Iris pigment epithelial cell (primary cell): ENCODE measurements around the gene CNKSR1.

Source experiments
- DNase-seq: peaks from one replicate; pipeline ENCODE4 v3.0.0-alpha.2; 2011; ENCODE audit warnings: low read depth

CNKSR1 gene

DNA sequence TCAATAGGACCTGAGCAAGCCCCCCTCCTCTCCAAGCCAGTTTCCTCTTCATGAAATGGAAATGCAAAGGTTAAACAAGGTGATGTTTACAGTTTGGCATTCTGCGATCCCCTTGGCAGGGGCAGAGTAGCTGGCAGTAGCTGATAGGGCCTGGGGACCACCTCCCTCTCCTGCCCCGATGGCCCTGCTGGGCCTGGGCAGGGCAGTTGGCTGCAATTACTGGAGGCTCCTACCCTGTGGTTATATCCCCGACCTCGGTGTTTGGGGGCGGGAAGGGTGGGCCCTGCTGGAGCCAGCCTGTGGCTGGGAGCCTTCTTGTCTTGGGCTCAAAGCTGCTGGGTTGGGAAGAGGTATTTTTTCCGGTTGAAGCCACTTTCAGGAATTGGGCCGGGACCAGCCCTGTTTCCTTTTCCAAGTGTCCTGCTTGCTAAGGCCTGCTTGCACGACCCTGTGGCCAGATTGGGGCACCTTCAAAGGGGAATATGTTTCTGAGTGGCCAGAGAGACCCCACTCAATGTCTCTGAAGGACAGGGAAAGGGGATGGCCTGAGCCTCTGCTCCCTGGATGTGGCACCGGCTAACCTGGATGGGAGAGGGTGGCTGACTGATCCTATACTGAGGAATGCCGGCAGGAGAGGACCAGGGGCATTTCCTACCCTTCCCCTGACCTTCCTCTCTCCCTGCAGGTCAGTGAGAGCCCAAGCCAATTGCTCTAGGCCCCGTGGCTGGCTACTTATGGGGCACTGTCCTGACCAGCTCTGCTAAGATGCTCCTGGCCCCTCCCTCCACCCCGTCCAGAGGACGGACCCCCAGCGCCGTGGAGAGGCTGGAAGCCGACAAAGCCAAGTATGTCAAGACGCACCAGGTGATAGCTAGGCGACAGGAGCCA is 16.5 kb upstream of the CNKSR1 start:
- no peak for DNase-seq

DNA sequence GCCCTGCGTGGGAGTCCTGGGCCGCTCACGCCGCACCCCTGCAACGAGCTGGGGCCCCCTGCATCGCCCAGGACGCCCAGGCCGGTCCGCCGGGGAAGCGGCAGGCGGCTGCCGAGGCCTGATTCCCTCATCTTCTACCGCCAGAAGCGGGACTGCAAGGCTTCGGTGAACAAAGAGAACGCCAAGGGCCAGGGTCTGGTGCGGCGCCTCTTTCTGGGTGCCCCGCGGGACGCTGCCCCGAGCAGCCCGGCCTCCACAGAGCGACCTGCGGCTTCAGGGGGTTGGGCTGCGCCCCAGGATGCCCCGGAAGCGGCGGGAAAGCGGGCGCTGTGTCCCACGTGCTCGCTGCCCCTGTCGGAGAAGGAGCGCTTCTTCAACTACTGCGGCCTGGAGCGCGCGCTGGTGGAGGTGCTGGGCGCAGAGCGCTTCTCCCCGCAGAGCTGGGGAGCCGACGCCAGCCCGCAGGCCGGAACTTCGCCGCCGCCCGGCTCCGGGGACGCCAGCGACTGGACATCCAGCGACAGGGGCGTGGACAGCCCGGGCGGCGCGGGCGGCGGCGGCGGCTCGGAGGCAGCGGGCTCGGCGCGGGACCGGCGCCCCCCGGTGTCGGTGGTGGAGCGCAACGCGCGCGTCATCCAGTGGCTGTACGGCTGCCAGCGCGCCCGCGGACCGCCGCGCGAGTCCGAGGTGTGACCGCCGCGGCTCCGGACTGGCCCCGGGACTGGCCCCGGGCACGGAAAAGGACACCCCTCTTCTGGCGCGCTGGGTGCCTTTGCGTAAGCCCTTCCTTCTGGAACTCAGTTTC is 15.7 kb upstream of the CNKSR1 start:
- DNase-seq: peak; percentile 60

DNA sequence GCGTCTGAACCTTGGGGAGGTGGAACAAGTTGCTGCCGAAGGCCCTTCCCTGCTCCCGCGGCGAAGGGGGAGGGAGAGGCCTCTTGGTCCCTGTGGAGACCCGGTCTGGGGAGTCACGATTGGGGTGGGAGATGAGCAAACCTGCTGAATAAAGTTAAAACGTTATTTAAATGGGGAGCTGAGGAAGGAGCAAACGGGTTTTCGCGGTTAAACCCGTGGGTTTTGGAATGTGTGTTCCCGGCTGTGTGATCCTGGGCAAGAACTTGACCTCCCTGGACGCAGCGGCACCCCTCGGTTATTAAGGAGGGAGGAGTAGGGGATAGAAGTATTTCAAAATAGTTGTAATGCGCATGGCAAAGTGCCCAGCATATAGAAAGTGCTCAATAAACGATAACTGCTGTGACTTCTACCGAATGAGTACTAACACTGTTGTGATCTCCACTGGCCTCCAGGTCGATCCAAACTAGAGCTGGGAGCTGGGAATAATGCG is 15.0 kb upstream of the CNKSR1 start:
- no peak for DNase-seq

DNA sequence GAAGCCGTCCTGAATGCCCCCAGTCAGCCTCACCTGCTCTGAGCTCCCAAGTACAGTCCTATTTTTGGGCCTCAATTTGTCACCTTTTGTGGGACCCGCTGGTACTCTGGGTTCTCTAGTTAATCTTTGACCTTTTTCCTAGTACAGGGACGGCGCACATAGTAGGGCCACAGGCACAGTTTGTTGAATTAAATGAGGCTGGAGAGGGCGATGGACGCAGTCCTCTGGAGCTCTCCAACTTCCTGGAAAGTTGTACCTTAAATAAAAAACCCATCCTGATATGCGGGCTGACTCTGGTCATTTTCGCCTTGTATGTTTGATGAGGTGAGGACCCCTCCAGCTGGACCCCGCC is 13.6 kb upstream of the CNKSR1 start:
- no peak for DNase-seq

DNA sequence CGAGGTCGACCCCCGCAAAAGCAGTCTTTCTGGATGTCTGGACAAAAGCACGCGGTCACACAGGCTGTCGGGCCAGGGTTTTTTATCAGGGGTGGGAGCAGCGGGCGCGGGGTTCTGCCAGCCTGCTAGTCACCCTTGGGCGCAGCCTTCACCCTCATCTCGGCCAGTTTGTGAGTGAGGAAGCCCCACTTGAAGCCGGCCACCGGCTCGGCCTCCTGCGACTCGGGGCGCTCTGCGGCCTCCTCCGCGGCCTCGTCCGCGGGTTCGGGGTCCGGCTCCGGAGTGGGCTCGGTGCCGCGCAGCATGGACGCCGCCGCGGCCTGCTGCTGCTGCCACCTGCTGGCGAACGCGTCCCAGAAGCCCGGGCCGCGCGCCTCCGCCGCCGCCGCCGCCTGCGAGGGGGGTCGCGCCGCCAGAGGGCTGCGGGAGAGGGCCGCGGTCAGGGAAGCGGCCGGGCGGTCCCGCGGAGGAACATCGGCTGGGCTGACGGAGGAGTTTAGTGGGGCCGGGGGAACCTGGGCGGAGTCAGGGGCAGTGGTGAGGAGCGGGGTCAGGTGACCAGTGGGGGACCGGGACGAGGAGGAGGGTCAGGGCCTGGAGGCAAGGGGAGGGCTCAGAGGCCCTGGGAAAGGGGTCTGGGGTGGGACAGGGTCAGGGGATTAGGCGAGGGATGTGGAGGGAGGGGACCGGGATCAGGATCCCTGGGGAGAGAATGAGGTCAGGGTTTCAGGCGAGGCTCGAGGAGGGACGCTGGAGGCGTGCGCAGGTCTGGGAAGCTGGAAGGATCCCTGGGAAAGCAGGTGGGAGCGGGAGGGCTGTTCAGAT is 13.0 kb upstream of the CNKSR1 start:
- DNase-seq: no peak

DNA sequence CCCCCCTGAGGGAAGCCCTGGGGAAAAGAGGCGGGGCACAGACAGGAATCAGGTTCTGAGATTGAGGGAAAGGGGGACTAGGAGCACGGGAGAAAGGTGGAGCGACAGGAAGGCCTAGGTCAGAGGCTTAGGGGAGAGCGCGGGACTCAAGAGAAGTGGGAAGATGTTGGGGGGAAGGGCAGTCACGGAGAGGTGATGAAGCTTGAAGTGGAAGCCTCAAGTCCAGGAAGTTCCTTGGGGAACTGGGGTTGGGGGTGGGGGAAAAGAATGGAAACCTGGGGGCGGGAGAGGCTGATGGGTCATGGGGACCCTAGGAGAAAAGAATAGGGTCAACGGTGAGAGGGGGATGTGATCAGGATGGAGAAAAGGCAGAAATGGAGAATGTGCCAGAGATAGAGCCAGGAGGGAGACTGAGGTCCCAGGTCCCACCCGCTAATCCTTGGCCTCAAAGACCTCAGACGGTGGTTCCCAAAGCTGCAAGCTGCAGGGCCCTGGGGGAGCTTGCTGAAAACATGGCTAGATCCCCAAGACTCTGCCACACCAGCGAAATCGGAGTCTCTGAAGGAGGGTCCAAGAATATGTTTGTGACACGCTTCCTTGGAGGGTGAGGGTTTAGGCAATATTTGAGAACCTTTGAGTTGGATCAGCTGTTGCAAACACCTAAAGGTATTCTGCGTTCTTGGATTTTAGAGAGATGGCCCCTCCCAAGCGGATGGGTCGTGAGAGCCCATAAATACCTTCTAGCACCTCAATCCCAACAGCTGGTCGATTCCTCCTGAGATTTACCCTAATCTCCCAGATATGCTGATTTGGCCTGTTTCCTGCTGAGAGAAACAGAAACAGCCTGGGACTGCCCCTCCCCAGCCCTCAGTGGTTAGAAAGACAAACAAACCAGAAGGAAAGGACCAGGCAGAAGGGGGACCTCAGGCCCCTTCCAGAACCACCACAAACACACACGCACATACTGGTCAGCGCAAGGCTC is 12.1 kb upstream of the CNKSR1 start:
- DNase-seq: no peak

DNA sequence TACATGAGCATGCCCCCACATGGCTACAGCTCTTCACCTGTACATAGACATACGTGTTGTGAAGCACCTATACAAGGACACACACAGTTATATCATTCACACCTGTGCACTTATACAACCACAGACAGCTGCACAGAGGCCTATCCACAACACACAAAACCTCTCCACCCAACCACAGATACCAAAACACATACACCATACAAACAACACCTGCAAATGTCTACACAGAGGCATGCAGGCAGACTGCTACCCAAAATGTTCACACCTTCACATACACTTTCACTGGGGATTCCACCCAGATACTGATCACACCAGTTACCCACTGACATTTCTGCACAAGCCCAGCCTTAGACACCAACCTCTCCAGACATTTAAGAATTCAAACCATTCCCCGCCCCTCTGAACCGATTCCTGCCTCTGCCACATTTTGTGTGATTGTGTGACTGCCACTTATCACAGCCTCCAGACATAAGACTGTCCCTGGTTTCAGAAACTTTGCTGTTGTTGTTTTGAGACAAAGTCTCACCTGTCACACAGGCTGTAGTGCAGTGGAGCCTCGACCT is 10.5 kb upstream of the CNKSR1 start:
- DNase-seq: no peak

DNA sequence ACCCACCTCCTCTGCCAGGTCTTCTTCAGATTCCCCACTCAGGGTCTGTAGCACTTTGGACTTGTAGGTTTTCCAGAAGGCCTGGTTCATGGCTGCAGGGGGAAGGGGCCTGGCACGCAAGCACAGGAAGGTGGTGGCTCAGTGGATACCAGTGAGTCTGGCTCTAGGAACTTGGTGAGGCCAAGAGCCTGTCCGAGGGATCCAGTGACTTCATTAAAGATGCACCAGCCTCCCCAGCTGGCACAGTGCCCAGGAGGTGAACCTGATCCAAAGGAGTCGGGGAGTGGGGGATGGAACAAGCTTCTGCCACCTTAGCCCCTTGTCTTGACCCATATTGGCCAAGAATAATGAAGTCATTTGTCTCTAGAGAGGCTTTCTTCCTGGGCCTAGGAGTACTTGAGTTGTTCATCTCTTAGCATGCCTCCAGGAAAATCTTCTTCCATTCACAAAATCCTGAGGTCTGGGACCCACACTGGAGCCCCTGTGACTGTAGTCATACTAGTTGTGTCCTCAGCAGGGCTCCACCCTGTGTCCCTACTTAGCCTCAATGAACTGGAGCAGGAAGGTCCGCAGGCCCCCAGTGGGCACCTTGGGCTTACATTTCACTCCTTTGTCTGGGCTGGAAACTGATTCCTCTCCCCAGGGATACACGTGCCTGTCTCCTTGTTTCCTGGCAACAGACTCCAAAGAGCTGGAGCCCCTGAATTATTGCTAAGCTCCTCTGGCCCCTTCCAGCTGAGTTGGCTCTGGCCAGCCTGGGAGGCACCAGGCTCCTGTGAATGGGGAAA is 8.7 kb upstream of the CNKSR1 start, which contains the start of gene C1orf232:
Gene C1orf232 (minus strand): TSS at position 554 of the 788 bp plus-strand sequence. CDS start 464 bp downstream, at position 90.
- no peak for DNase-seq

DNA sequence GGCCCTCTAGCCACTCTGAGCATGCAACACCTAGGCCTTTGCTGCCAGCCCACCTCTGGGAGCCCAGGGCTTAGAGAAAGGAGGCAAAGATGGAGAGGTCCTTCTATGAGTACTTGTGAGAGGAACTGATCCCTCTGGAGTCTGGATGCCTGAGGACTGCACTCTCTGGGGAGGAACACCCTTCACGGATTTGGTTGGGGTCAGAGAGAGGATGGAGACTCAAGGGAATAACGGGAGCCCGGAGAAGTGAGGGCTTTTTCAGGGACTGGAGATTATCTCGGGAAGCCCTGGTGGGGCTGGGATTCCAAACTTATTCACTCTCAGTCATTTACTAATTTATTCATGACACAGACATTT is 8.1 kb upstream of the CNKSR1 start:
- no peak for DNase-seq

DNA sequence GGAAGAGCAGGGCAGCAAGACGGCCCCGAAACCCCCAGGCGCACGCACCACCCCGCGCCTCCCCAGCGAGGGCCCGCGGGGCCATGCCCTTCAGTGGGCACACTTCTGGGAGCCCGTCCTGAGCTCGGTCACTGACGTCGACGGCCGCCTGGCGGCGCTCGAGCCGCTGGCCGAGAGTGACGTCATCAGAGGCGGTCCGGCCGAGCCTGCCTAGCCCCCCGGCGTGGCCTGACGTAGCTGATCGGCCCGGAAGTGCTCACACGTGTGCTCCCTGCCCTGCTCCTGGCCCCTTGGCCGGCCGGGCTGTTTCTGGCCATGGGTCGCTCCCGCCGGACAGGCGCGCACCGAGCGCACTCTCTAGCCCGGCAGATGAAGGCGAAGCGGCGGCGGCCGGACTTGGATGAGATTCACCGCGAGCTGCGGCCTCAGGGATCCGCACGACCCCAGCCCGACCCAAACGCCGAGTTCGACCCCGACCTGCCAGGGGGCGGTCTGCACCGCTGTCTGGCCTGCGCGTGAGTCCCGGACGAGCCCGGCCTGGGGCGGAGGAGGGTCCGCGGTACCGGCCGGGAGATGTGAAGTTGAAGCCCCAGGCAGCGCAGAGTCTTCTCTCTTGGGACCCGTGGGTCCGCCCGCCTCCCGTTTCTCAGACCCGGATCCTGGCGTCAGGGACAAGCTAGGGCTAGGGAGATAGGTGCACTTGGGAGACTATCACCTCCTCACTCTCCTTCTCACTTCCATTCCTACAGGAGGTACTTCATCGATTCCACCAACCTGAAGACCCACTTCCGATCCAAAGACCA is 7.4 kb upstream of the CNKSR1 start, which contains the start of gene ZNF593:
Gene ZNF593 (plus strand): TSS at position 240 of the 803 bp plus-strand sequence. CDS start 76 bp downstream, at position 316.
- DNase-seq: peak; percentile 88

DNA sequence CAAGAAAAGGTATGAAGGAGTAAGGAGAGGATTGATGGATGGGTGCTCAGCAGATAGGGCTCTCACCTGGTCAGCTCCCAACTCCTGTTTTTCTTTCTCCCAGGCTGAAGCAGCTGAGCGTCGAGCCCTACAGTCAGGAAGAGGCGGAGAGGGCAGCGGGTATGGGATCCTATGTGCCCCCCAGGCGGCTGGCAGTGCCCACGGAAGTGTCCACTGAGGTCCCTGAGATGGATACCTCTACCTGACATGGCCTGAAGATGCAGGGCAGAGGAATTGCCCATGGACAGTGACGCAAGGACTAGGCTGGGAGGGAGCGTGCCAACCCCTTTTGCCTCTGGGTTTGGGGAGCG is 6.8 kb upstream of the CNKSR1 start:
- no peak for DNase-seq

DNA sequence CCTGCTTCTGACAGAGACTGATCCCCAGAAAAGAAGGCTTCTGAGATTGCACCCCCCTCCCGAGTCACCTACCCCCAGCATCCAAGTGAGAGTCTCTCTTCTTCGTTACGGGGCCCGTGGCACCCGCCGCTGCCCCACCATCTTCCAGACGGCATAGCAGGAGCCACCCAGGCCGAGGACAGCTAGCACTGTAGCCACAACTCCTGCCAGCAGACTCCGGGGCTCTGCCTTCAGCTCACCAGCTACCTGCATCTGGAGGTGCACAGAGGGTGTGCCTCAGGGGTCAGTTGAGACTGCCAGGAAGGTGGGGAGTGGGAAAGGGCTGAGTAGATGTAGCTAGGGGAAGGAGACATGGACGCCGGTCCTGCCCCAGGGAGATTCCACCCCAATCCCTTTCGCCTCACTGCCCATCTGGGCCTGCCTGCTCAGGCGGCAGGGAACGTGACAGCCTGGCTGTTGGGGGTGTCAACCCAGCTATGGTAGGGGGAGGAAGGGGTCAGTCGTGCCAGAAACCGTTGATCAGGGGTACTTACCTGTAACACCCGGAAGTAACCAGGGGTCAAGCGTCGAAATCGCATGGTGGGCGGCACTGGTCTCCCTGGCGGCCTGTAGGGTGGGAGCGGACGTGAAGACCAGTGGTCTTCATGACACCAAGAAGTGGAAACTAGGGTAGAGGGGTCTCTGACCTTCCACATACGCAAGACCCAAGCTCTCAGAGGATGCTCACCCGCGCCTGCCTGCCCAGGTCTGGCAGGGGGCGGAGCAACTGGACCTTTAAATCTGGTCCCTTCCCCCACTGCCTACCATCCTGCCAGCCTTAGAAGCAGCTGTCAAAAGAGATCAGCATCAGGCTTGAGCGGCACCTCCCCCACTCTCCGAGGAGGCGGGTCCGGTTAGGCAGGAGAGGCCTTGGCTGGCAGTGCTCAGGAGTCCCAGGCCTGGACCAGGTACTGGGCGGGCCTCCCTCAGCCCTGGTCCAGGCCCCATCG is 5.9 kb upstream of the CNKSR1 start, which contains the start of gene ZNF593OS:
Gene ZNF593OS (minus strand): TSS at position 749 of the 989 bp plus-strand sequence. CDS start 171 bp downstream, at position 578.
- DNase-seq: no peak

DNA sequence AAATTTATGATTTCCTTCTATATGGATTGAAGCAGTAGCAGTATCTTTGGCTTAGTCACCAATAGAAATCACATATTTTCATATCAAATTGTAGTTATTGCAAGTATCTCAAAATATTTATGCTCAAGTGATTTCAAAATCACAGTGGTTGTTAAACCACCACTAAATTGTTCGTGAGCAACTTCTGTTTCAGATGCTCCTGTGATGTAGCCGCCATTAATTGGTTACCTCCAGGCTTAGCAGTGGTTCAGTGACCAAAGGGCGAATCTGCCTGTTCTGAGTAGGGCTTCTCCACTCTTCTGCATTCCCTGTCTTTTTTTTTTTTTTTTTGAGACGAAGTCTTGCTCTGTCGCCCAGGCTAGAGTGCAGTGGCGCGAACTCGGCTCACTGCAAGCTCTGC is 1.9 kb upstream of the CNKSR1 start:
- no peak for DNase-seq

DNA sequence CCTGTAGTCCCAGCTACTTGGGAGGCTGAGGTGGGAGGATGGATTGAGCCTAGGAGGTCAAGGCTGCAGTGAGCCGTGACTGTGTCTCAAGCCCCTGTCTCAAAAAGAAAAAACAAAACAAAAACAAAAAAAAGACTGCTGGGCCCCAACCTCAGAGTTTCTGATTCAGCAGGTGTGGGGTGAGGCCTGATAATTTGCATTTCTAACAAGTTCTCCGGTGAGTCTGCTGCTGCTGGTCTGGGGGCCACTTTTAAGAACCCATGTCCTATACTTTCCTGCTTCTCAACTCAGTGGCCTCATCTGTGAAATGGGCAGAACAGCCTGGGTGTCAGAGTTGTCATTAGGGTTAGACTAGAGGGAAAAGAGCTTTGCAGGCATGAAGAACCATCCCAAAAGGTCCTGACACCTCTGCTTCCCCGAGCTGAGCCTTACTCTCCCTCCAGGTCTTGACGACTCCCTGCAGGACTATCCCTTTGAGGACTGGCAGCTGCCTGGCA is 2.8 kb downstream of the CNKSR1 start:
- DNase-seq: no peak

DNA sequence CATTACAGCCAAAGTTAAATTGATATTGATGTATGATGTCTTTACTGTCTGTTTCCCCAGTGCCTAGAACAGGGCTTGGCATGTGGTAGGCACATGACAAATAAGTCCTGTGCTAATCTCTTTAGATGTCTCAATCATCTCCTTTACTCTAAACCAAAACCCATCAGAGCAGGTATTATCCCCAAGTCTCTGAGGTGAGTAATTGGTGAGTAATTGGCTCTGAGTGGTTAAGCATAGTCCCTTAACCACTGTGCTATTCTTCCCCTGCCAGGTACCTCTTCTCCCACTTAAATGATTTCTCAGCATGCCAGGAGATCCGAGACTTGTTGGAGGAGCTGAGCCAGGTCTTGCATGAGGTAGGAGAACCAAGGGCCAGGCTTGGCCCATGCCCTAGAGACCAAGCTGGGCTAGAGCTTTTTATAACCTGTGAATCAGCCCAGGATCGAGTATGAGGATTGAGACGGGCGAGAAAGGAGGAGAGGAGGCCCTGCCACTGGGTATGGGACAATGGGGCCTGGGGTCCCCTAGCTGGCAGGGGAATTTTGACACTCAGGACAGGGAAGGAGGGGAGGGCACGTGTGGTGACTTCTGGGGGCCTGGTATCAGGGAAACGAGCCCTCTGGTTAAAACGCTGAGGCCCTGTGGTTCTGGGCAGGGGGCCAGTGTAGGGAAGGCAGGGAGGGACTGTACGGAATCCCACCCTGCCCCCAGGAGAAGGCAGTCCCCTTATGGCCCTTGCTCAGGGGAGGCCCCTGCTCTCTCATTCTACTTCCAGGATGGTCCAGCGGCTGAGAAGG is 4.5 kb downstream of the CNKSR1 start:
- no peak for DNase-seq

DNA sequence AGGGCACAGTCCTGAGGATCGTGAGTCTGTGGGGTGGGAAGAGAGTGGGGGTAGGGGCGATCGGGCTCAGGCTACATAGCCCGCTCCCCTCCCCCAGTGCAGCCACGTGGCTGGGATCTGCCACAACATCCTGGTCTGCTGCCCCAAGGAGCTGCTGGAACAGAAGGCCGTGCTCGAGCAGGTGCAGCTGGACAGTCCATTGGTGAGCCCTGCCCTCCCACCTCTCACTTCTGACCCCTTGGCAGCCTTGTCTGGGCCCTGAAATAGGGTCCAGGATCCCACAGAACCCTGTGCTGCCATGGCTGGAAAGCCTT is 5.0 kb downstream of the CNKSR1 start:
- DNase-seq: no peak

DNA sequence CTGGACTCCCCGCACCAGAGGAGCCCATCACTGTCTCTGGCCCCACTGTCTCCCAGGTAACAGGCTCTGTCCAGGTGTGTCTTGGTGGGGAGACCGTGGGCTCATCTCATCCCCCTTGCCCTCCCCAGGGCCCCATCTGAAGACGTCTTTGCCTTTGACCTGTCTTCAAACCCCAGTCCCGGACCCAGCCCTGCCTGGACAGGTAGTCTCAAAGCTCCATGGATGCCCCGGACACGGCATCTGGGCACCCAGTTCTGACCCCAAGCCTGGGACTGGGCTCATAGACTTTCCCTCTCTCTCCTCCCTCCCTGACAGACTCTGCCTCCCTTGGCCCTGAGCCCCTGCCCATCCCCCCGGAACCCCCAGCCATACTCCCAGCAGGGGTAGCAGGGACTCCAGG is 6.8 kb downstream of the CNKSR1 start:
- no peak for DNase-seq
